Cardiac muscle cell (in vitro differentiated cells and primary cell): Measurements from ENCODE around the gene VEPH1. TPM values are rescaled to one million over a fixed set of nuclear protein-coding genes. Genes with fewer than 3 reads are reported as not detected.

Source experiments
- DNase-seq, 2 donors: peaks; one replicate each; pipeline versions ENCODE4 v3.0.0 to v3.0.0-alpha.2; 2010 to 2017; ENCODE audit warnings: low read depth in 1 of 2, low spot score in 1 of 2
- H3K27ac ChIP-seq: fragments of 200-600 bp; sonication (generic); 2 replicates; pipeline ENCODE4 v1.5.1; 2016
- H3K27me3 ChIP-seq: fragments of 200-600 bp; sonication (generic); 2 replicates; pipeline ENCODE4 v1.6.0; 2016; ENCODE audit warnings: control low read depth
- H3K36me3 ChIP-seq: fragments of 200-600 bp; sonication (generic); 2 replicates; pipeline ENCODE4 v1.5.1; 2016; ENCODE audit warnings: control low read depth
- H3K4me1 ChIP-seq: fragments of 200-600 bp; sonication (generic); 2 replicates; pipeline ENCODE4 v1.8.1; 2017; ENCODE audit warnings: low read depth, mild to moderate bottlenecking, mixed run types
- H3K4me3 ChIP-seq: fragments of 200-600 bp; sonication (generic); 2 replicates; pipeline ENCODE4 v1.5.1; 2016; ENCODE audit warnings: mild to moderate bottlenecking
- H3K9me3 ChIP-seq: fragments of 200-600 bp; sonication (generic); 2 replicates; pipeline ENCODE4 v1.5.1; 2017; ENCODE audit warnings: low read depth, mild to moderate bottlenecking, control low read depth
- CTCF ChIP-seq: IDR thresholded peaks from 2 replicates; pipeline ENCODE4 v1.5.1; 2012; ENCODE audit warnings: low read depth, mild to moderate bottlenecking, low read length
- polyA plus RNA-seq: library from polyadenylated mRNA; unstranded; fragments of >200 nt; fragmentation: Nextera tagmentation; extraction: Ambion mirVana; gene quantifications from 2 replicates; pipeline ENCODE4 v1.2.1, GENCODE V29; 2016
- total RNA-seq: library from RNA; depleted of rRNA; stranded (reverse); fragments of >200 nt; gene quantifications from 2 replicates; pipeline ENCODE4 v1.2.3, GENCODE V29; 2016

VEPH1 gene
- total and polyA plus RNA-seq, 2 experiments from 2014 or later = 1.1 to 1.7 TPM

DNA sequence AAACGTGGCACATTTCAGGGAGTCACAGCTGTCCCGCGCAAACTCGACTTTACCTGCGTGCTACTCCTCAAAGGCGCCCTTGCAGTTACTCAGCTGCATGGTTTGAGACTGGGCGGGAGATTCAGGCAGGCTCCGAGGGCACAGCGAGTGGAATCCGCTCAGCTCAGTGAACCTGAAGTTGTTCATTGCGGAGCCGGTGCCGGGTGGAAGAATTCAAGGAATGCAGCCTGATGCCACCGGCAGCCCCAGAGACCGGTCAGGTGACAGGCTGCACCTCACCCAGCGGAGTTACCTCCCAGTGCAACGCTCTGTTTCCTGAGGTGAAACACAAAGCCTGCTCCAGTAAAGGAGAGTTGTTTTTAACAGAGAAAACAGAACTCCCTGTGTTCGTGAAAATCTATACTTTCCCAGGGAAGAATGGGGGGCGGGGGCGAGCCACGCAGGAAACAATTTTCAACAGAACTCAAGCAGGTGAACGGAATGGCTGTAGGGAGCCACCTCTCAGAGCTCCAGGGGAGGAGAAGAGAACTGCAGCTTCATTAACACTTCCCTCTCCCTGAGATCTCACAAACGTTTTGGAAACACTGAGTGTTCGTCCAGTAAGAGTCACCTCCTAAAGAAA is 3.8 kb downstream of the VEPH1 start:
- H3K4me1 ChIP-seq = peaks cover 4% of the 10 kb centered on the region
- peak overlapping the region; percentile 23 for H3K4me3 ChIP-seq
- no peaks in the 10 kb centered on the region for H3K9me3 ChIP-seq
- peak; percentile 40 to 86 for DNase-seq
- peak overlapping the region; percentile 58 for H3K27ac ChIP-seq
- H3K36me3 ChIP-seq = no peaks in the 10 kb centered on the region
- peaks cover 29% of the 10 kb centered on the region for H3K27me3 ChIP-seq
- TF ChIP-seq CTCF = no peak

- H3K4me1 ChIP-seq = peaks cover 4% of the 10 kb centered on the region
- no peak for TF ChIP-seq CTCF
- no peaks in the 10 kb centered on the region for H3K9me3 ChIP-seq
- peaks cover 29% of the 10 kb centered on the region for H3K27me3 ChIP-seq
- H3K4me3 ChIP-seq = no peak overlapping the region
- DNase-seq = no peak
- H3K36me3 ChIP-seq = no peaks in the 10 kb centered on the region
- H3K27ac ChIP-seq = no peak overlapping the region
These were observed 4.8 kb downstream of the VEPH1 start for GRCh38 chr3:157498371-157498770.

DNA sequence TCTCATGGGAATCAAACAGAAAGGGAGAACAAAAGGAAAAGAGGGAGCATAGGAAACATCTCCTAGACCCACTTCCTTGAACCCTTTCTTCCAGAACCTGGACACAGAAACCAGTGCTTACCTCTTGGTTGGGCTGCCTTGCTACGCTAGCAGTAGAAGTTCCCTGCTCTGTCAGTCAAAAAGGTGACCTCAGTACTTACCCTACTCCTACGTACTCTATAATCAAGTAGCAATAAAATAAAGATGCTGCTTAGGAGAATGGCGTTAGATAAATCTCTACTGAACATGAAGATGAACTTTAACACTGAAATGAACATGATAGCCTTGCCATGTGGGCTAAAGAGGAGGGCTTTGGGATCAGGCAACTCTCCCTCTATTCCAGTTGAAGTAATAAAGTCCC is 7.4 kb downstream of the VEPH1 start:
- no peaks in the 10 kb centered on the region for H3K9me3 ChIP-seq
- DNase-seq = no peak
- no peak for TF ChIP-seq CTCF
- peaks cover 12% of the 10 kb centered on the region for H3K4me1 ChIP-seq
- no peak overlapping the region for H3K4me3 ChIP-seq
- H3K36me3 ChIP-seq = no peaks in the 10 kb centered on the region
- no peak overlapping the region for H3K27ac ChIP-seq
- H3K27me3 ChIP-seq = peaks cover 28% of the 10 kb centered on the region

DNA sequence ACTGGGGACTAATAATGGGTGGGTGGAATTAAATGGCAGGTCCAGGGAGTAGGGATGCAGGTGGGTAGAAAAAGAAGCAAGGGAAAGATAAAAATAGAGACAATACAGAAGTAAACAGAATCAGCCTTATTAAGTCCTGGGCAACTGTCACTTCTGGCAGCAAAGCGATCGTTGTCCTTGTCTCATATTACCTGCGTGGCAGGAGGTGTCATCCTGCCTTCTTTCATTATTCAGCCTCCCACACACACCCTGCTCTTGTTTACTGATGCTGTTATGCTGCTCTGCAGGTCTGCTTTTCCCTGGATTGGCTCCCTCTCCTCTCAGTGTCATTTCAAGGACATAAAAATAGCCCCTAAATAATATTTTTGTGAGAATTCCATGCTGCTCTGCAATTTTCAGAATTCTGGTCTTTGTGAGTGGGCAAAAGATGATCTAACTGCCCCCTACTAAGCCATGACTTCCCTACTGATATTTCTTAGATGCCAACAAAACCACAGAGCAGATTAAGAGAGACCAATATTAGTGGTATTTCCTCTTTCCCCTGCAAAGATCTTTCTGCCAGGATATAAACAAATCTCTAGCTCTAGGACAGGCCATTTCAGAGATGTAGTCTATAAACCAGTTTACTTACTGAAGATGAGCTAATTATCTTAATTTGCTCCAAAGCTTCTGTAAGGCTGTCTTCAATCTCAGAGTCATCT is 8.5 kb downstream of the VEPH1 start:
- Histone ChIP-seq H3K4me1 (peaks cover 12% of the 10 kb centered on the region), H3K36me3 (no peaks in the 10 kb centered on the region), H3K27ac (no peak overlapping the region), H3K4me3 (no peak overlapping the region), H3K9me3 (no peaks in the 10 kb centered on the region), H3K27me3 (peaks cover 21% of the 10 kb centered on the region)
- no peak for TF ChIP-seq CTCF
- peak in 1 of 2 donors; percentile 54 for DNase-seq

GRCh38 chr3:157493627-157494550 is 9.3 kb downstream of the VEPH1 start:
- H3K4me1 ChIP-seq = peaks cover 8% of the 10 kb centered on the region
- peak; percentile 44 to 83 for DNase-seq
- H3K27ac ChIP-seq = no peak overlapping the region
- H3K36me3 ChIP-seq = no peaks in the 10 kb centered on the region
- TF ChIP-seq CTCF = peak; percentile 61
- no peak overlapping the region for H3K4me3 ChIP-seq
- H3K9me3 ChIP-seq = no peaks in the 10 kb centered on the region
- peaks cover 19% of the 10 kb centered on the region for H3K27me3 ChIP-seq
